NCI-H226 (cell line): Measurements from ENCODE around the gene FMOD.
A peak's percentile ranks its signal among the peaks of the same experiment; 100 is the strongest.
"Not testable (repeated sequence)": the region's sequence is repeated elsewhere in the genome, so short reads cannot be mapped to it uniquely, and the experiment has no call there.

Experiments used
- DNase-seq: peaks from one replicate; pipeline ENCODE4 v3.0.0-alpha.2; 2015

Gene FMOD

GRCh38 chr1:203325026-203325417 is 25.9 kb downstream of the FMOD start:
- no peak for DNase-seq

- no peak for DNase-seq
These were observed 26.6 kb downstream of the FMOD start for GRCh38 chr1:203324105-203325025.

- DNase-seq: no peak
These were observed 27.3 kb downstream of the FMOD start for GRCh38 chr1:203323587-203323986.

- no peak for DNase-seq
These were observed 28.3 kb downstream of the FMOD start for GRCh38 chr1:203322500-203323179.

- DNase-seq: no peak
These were observed 29.5 kb downstream of the FMOD start for GRCh38 chr1:203321273-203322052.

GRCh38 chr1:203320591-203321272 is 30.2 kb downstream of the FMOD start:
- peak; percentile 47 for DNase-seq

GRCh38 chr1:203318229-203318517 is 32.7 kb downstream of the FMOD start:
- no peak for DNase-seq

GRCh38 chr1:203317429-203318228 is 33.3 kb downstream of the FMOD start:
- no peak for DNase-seq

- DNase-seq: peak; percentile 77
These were observed 34.3 kb downstream of the FMOD start for GRCh38 chr1:203316626-203317093.

GRCh38 chr1:203314025-203314759 is 36.7 kb downstream of the FMOD start:
- not testable (repeated sequence) for DNase-seq

GRCh38 chr1:203311368-203312301 is 39.3 kb downstream of the FMOD start:
- no peak for DNase-seq

- no peak for DNase-seq
These were observed 42.0 kb downstream of the FMOD start for GRCh38 chr1:203308923-203309331.

GRCh38 chr1:203308328-203308922 is 42.5 kb downstream of the FMOD start:
- no peak for DNase-seq

GRCh38 chr1:203307641-203308126 is 43.2 kb downstream of the FMOD start:
- no peak for DNase-seq

GRCh38 chr1:203306965-203307541 is 43.9 kb downstream of the FMOD start:
- DNase-seq: no peak

GRCh38 chr1:203306089-203306964 is 44.6 kb downstream of the FMOD start:
- DNase-seq: peak; percentile 82

- DNase-seq: no peak
These were observed 45.2 kb downstream of the FMOD start for GRCh38 chr1:203305809-203306088.
